ENCODE measurements around the gene MAP1LC3B2.
A peak's percentile ranks its signal among the peaks of the same experiment; 100 is the strongest.

The MAP1LC3B2 gene

GRCh38 chr12:116544656-116545055 lies 14.5 kb upstream of the MAP1LC3B2 start:
- Histone ChIP-seq H2BK15ac (ENCODE audit: low read depth, poor library complexity, severe bottlenecking) (no peak overlapping the region), H2BK5ac (ENCODE audit: low read depth, low read length, poor library complexity, severe bottlenecking) (no peak overlapping the region), H3K27ac (ENCODE audit: low read length, poor library complexity, severe bottlenecking) (no peak overlapping the region), H3K4me2 (ENCODE audit: low read length, poor library complexity, severe bottlenecking) (no peak overlapping the region), H3K9ac (ENCODE audit: low read length) (peak overlapping the region; percentile 66), H4K8ac (ENCODE audit: low read length) (no peak overlapping the region), H3K79me1 (replicated peaks; ENCODE audit: low read length, poor library complexity, severe bottlenecking) (peaks cover 2% of the 10 kb centered on the region), H3K9me3 (ENCODE audit: control insufficient read depth, low read length) (no peaks in the 10 kb centered on the region), H3K23ac (ENCODE audit: low read length in 2 of 2) (no peak overlapping the region), H2AFZ (ENCODE audit: low read depth, low read length) (no peak overlapping the region), H4K91ac (ENCODE audit: low read length) (no peak overlapping the region), H3K14ac (ENCODE audit: low read length in 2 of 2) (no peak overlapping the region), H3K4me3 (ENCODE audit: insufficient read depth in 1 of 2, low read depth in 1 of 2, low read length in 2 of 2) (no peak overlapping the region), H3K18ac (ENCODE audit: low read depth in 1 of 2, low read length in 2 of 2) (no peak overlapping the region), H2BK120ac (ENCODE audit: low read depth, low read length) (no peak overlapping the region), H3K4ac (ENCODE audit: low read depth in 1 of 2, low read length in 2 of 2) (no peak overlapping the region), H3K27me3 (ENCODE audit: control insufficient read depth in 1 of 2, insufficient read depth in 1 of 2, low read length in 2 of 2) (no peaks in the 10 kb centered on the region), H3K4me1 (ENCODE audit: control insufficient read depth, insufficient read depth, low read depth, low read length) (peaks cover 20% of the 10 kb centered on the region), H3K36me3 (ENCODE audit: control insufficient read depth in 1 of 2, insufficient read depth in 2 of 2, low read depth in 1 of 2, low read length in 2 of 2) (no peaks in the 10 kb centered on the region), H2AK5ac (ENCODE audit: low read length, severe bottlenecking) (no peak overlapping the region), H2BK12ac (ENCODE audit: low read length in 2 of 2) (no peak overlapping the region)
- WGBS, result 86% methylated on average over 4 of the region's 5 CpGs
- no peak for DNase-seq

GRCh38 chr12:116545144-116545543 lies 14.0 kb upstream of the MAP1LC3B2 start:
- H3K14ac ChIP-seq (ENCODE audit: low read length in 2 of 2), result no peak overlapping the region
- H2BK5ac ChIP-seq (ENCODE audit: low read depth, low read length, poor library complexity, severe bottlenecking), result no peak overlapping the region
- peaks cover 2% of the 10 kb centered on the region for H3K79me1 ChIP-seq (replicated peaks; ENCODE audit: low read length, poor library complexity, severe bottlenecking)
- no peak for DNase-seq
- H3K4ac ChIP-seq (ENCODE audit: low read depth in 1 of 2, low read length in 2 of 2), result no peak overlapping the region
- H3K23ac ChIP-seq (ENCODE audit: low read length in 2 of 2), result no peak overlapping the region
- no peaks in the 10 kb centered on the region for H3K9me3 ChIP-seq (ENCODE audit: control insufficient read depth, low read length)
- H3K9ac ChIP-seq (ENCODE audit: low read length), result peak overlapping the region; percentile 66
- H2BK120ac ChIP-seq (ENCODE audit: low read depth, low read length), result no peak overlapping the region
- no peaks in the 10 kb centered on the region for H3K36me3 ChIP-seq (ENCODE audit: control insufficient read depth in 1 of 2, insufficient read depth in 2 of 2, low read depth in 1 of 2, low read length in 2 of 2)
- no peak overlapping the region for H3K27ac ChIP-seq (ENCODE audit: low read length, poor library complexity, severe bottlenecking)
- no peak overlapping the region for H3K18ac ChIP-seq (ENCODE audit: low read depth in 1 of 2, low read length in 2 of 2)
- H4K8ac ChIP-seq (ENCODE audit: low read length), result no peak overlapping the region
- no peak overlapping the region for H2BK15ac ChIP-seq (ENCODE audit: low read depth, poor library complexity, severe bottlenecking)
- WGBS, result 91% methylated on average over 5 of the region's 6 CpGs
- no peak overlapping the region for H2AFZ ChIP-seq (ENCODE audit: low read depth, low read length)
- peaks cover 16% of the 10 kb centered on the region for H3K4me1 ChIP-seq (ENCODE audit: control insufficient read depth, insufficient read depth, low read depth, low read length)
- no peak overlapping the region for H3K4me2 ChIP-seq (ENCODE audit: low read length, poor library complexity, severe bottlenecking)
- H3K27me3 ChIP-seq (ENCODE audit: control insufficient read depth in 1 of 2, insufficient read depth in 1 of 2, low read length in 2 of 2), result no peaks in the 10 kb centered on the region
- peak overlapping the region; percentile 31 for H2AK5ac ChIP-seq (ENCODE audit: low read length, severe bottlenecking)
- H2BK12ac ChIP-seq (ENCODE audit: low read length in 2 of 2), result no peak overlapping the region
- no peak overlapping the region for H3K4me3 ChIP-seq (ENCODE audit: insufficient read depth in 1 of 2, low read depth in 1 of 2, low read length in 2 of 2)
- no peak overlapping the region for H4K91ac ChIP-seq (ENCODE audit: low read length)

- Histone ChIP-seq H3K9me3 (ENCODE audit: control insufficient read depth, low read length) (no peaks in the 10 kb centered on the region), H2BK5ac (ENCODE audit: low read depth, low read length, poor library complexity, severe bottlenecking) (no peak overlapping the region), H2BK15ac (ENCODE audit: low read depth, poor library complexity, severe bottlenecking) (no peak overlapping the region), H3K4me2 (ENCODE audit: low read length, poor library complexity, severe bottlenecking) (no peak overlapping the region), H4K91ac (ENCODE audit: low read length) (no peak overlapping the region), H4K8ac (ENCODE audit: low read length) (no peak overlapping the region), H2BK120ac (ENCODE audit: low read depth, low read length) (no peak overlapping the region), H3K27me3 (ENCODE audit: control insufficient read depth in 1 of 2, insufficient read depth in 1 of 2, low read length in 2 of 2) (no peaks in the 10 kb centered on the region), H3K4me3 (ENCODE audit: insufficient read depth in 1 of 2, low read depth in 1 of 2, low read length in 2 of 2) (no peak overlapping the region), H3K27ac (ENCODE audit: low read length, poor library complexity, severe bottlenecking) (no peak overlapping the region), H2AFZ (ENCODE audit: low read depth, low read length) (no peak overlapping the region), H2AK5ac (ENCODE audit: low read length, severe bottlenecking) (peak overlapping the region; percentile 70), H3K18ac (ENCODE audit: low read depth in 1 of 2, low read length in 2 of 2) (no peak overlapping the region), H3K36me3 (ENCODE audit: control insufficient read depth in 1 of 2, insufficient read depth in 2 of 2, low read depth in 1 of 2, low read length in 2 of 2) (no peaks in the 10 kb centered on the region), H3K4me1 (ENCODE audit: control insufficient read depth, insufficient read depth, low read depth, low read length) (peaks cover 15% of the 10 kb centered on the region), H3K23ac (ENCODE audit: low read length in 2 of 2) (no peak overlapping the region), H2BK12ac (ENCODE audit: low read length in 2 of 2) (peak overlapping the region in 1 of 2 experiments; percentile 47), H3K79me1 (replicated peaks; ENCODE audit: low read length, poor library complexity, severe bottlenecking) (peaks cover 2% of the 10 kb centered on the region), H3K9ac (ENCODE audit: low read length) (no peak overlapping the region), H3K4ac (ENCODE audit: low read depth in 1 of 2, low read length in 2 of 2) (no peak overlapping the region), H3K14ac (ENCODE audit: low read length in 2 of 2) (no peak overlapping the region)
- 81% methylated on average over 6 of the region's 6 CpGs for WGBS
- DNase-seq, result no peak
These were observed 13.2 kb upstream of the MAP1LC3B2 start for GRCh38 chr12:116545936-116546335.

- Histone ChIP-seq H2BK15ac (ENCODE audit: low read depth, poor library complexity, severe bottlenecking) (no peak overlapping the region), H2AK5ac (ENCODE audit: low read length, severe bottlenecking) (no peak overlapping the region), H3K14ac (ENCODE audit: low read length in 2 of 2) (no peak overlapping the region), H2BK5ac (ENCODE audit: low read depth, low read length, poor library complexity, severe bottlenecking) (no peak overlapping the region), H2AFZ (ENCODE audit: low read depth, low read length) (no peak overlapping the region), H3K9ac (ENCODE audit: low read length) (no peak overlapping the region), H4K91ac (ENCODE audit: low read length) (no peak overlapping the region), H3K4me2 (ENCODE audit: low read length, poor library complexity, severe bottlenecking) (peak overlapping the region; percentile 15), H2BK120ac (ENCODE audit: low read depth, low read length) (no peak overlapping the region), H3K27ac (ENCODE audit: low read length, poor library complexity, severe bottlenecking) (peak overlapping the region; percentile 91), H3K23ac (ENCODE audit: low read length in 2 of 2) (no peak overlapping the region), H4K8ac (ENCODE audit: low read length) (no peak overlapping the region), H3K18ac (ENCODE audit: low read depth in 1 of 2, low read length in 2 of 2) (no peak overlapping the region), H3K27me3 (ENCODE audit: control insufficient read depth in 1 of 2, insufficient read depth in 1 of 2, low read length in 2 of 2) (no peaks in the 10 kb centered on the region), H2BK12ac (ENCODE audit: low read length in 2 of 2) (no peak overlapping the region), H3K4me3 (ENCODE audit: insufficient read depth in 1 of 2, low read depth in 1 of 2, low read length in 2 of 2) (no peak overlapping the region), H3K79me1 (replicated peaks; ENCODE audit: low read length, poor library complexity, severe bottlenecking) (peaks cover 2% of the 10 kb centered on the region), H3K4me1 (ENCODE audit: control insufficient read depth, insufficient read depth, low read depth, low read length) (peaks cover 12% of the 10 kb centered on the region), H3K9me3 (ENCODE audit: control insufficient read depth, low read length) (no peaks in the 10 kb centered on the region), H3K36me3 (ENCODE audit: control insufficient read depth in 1 of 2, insufficient read depth in 2 of 2, low read depth in 1 of 2, low read length in 2 of 2) (no peaks in the 10 kb centered on the region), H3K4ac (ENCODE audit: low read depth in 1 of 2, low read length in 2 of 2) (no peak overlapping the region)
- DNase-seq, result peak; percentile 42
- 40% methylated on average over 9 of the region's 10 CpGs for WGBS
These were observed 11.2 kb upstream of the MAP1LC3B2 start for GRCh38 chr12:116547955-116548501.
